ENCODE results near the gene MTUS2.

MTUS2 gene

GRCh38 chr13:29479716-29480492, 659.8 kb downstream of the MTUS2 start:
- Histone ChIP-seq H3K4me1 (ENCODE audit: control insufficient read depth, low read length) (peaks cover 7% of the 10 kb centered on the region), H3K4me3 (ENCODE audit: low read length) (no peak overlapping the region), H3K27me3 (ENCODE audit: control insufficient read depth, low read length) (peaks cover 26% of the 10 kb centered on the region), H3F3A (ENCODE audit: control insufficient read depth, insufficient read depth) (no peaks in the 10 kb centered on the region), H4K20me1 (ENCODE audit: control insufficient read depth, insufficient read depth, low read depth, low read length) (no peaks in the 10 kb centered on the region), H3K36me3 (ENCODE audit: control insufficient read depth, low read length) (no peaks in the 10 kb centered on the region), H3K27ac (ENCODE audit: low read depth, low read length) (no peak overlapping the region), H3K4me2 (ENCODE audit: low read length) (no peak overlapping the region), H3K9me3 (ENCODE audit: control insufficient read depth, insufficient read depth, low read length) (no peaks in the 10 kb centered on the region), H3K79me2 (ENCODE audit: control insufficient read depth, low read length) (no peaks in the 10 kb centered on the region), H3K9me2 (replicated peaks; ENCODE audit: control insufficient read depth, low read length) (no peaks in the 10 kb centered on the region)
- TF ChIP-seq EZH2phosphoT487 (IDR thresholded peaks at IDR 0.05; ENCODE audit: borderline replicate concordance, low read length): no peak
- no peak for TF ChIP-seq CTCF (IDR thresholded peaks at IDR 0.05; ENCODE audit: low read depth, low read length, poor library complexity, severe bottlenecking)

- TF ChIP-seq EZH2phosphoT487 (IDR thresholded peaks at IDR 0.05; ENCODE audit: borderline replicate concordance, low read length) (no peak), CTCF (IDR thresholded peaks at IDR 0.05; ENCODE audit: low read depth, low read length, poor library complexity, severe bottlenecking) (no peak)
- Histone ChIP-seq H3K36me3 (ENCODE audit: control insufficient read depth, low read length) (no peaks in the 10 kb centered on the region), H3K9me3 (ENCODE audit: control insufficient read depth, insufficient read depth, low read length) (no peaks in the 10 kb centered on the region), H3K9me2 (replicated peaks; ENCODE audit: control insufficient read depth, low read length) (no peaks in the 10 kb centered on the region), H3K27ac (ENCODE audit: low read depth, low read length) (no peak overlapping the region), H3K4me3 (ENCODE audit: low read length) (no peak overlapping the region), H3F3A (ENCODE audit: control insufficient read depth, insufficient read depth) (no peaks in the 10 kb centered on the region), H4K20me1 (ENCODE audit: control insufficient read depth, insufficient read depth, low read depth, low read length) (no peaks in the 10 kb centered on the region), H3K27me3 (ENCODE audit: control insufficient read depth, low read length) (peaks cover 30% of the 10 kb centered on the region), H3K4me2 (ENCODE audit: low read length) (no peak overlapping the region), H3K4me1 (ENCODE audit: control insufficient read depth, low read length) (peaks cover 7% of the 10 kb centered on the region), H3K79me2 (ENCODE audit: control insufficient read depth, low read length) (no peaks in the 10 kb centered on the region)
These were observed 660.9 kb downstream of the MTUS2 start for GRCh38 chr13:29480893-29481525.

GRCh38 chr13:29481603-29482002, 661.5 kb downstream of the MTUS2 start:
- peaks cover 36% of the 10 kb centered on the region for H3K27me3 ChIP-seq (ENCODE audit: control insufficient read depth, low read length)
- H3K36me3 ChIP-seq (ENCODE audit: control insufficient read depth, low read length): no peaks in the 10 kb centered on the region
- no peaks in the 10 kb centered on the region for H3K9me3 ChIP-seq (ENCODE audit: control insufficient read depth, insufficient read depth, low read length)
- H3K27ac ChIP-seq (ENCODE audit: low read depth, low read length): no peak overlapping the region
- no peak overlapping the region for H3K4me3 ChIP-seq (ENCODE audit: low read length)
- H3F3A ChIP-seq (ENCODE audit: control insufficient read depth, insufficient read depth): no peaks in the 10 kb centered on the region
- peaks cover 7% of the 10 kb centered on the region for H3K4me1 ChIP-seq (ENCODE audit: control insufficient read depth, low read length)
- H3K79me2 ChIP-seq (ENCODE audit: control insufficient read depth, low read length): no peaks in the 10 kb centered on the region
- H4K20me1 ChIP-seq (ENCODE audit: control insufficient read depth, insufficient read depth, low read depth, low read length): no peaks in the 10 kb centered on the region
- TF ChIP-seq CTCF (IDR thresholded peaks at IDR 0.05; ENCODE audit: low read depth, low read length, poor library complexity, severe bottlenecking) (no peak), EZH2phosphoT487 (IDR thresholded peaks at IDR 0.05; ENCODE audit: borderline replicate concordance, low read length) (no peak)
- H3K4me2 ChIP-seq (ENCODE audit: low read length): no peak overlapping the region
- no peaks in the 10 kb centered on the region for H3K9me2 ChIP-seq (replicated peaks; ENCODE audit: control insufficient read depth, low read length)

Data from DOHH2 (cell line).